PFSK-1 (cell line): Measurements from ENCODE around the gene SERPINH1.

ENCODE experiments used
- FOXP2 ChIP-seq: optimal IDR thresholded peaks from 2 replicates; pipeline ENCODE3; 2011; ENCODE audit warnings: borderline replicate concordance, control low read depth, inconsistent platforms; ENCODE audit not compliant: insufficient read depth; ENCODE audit errors: extremely low read length, extremely low read depth
- POLR2AphosphoS5 ChIP-seq: IDR thresholded peaks from 2 replicates; pipeline ENCODE4 v1.6.1; 2012; ENCODE audit warnings: low read depth, mild to moderate bottlenecking, control low read depth, low read length, moderate library complexity
- REST ChIP-seq, 2 experiments: IDR thresholded peaks; 2 replicates each; pipeline versions ENCODE4 v1.6.1 to v1.8.0; 2011 to 2012; ENCODE audit warnings: low read depth in 2 of 2, low read length in 2 of 2, control low read depth in 1 of 2, inconsistent platforms in 1 of 2, mild to moderate bottlenecking in 1 of 2, moderate library complexity in 1 of 2; ENCODE audit not compliant: insufficient read depth in 1 of 2
- SIN3A ChIP-seq: IDR thresholded peaks from 2 replicates; pipeline ENCODE4 v1.6.1; 2012; ENCODE audit warnings: mild to moderate bottlenecking, low read length, moderate library complexity, borderline replicate concordance; ENCODE audit not compliant: insufficient read depth
- TAF1 ChIP-seq: IDR thresholded peaks from 2 replicates; pipeline ENCODE4 v1.6.1; 2012; ENCODE audit warnings: low read length, control low read depth, borderline replicate concordance; ENCODE audit not compliant: insufficient read depth

SERPINH1 gene

GRCh38 chr11:75536786-75537641, 25.0 kb upstream of the SERPINH1 start:
- TF ChIP-seq TAF1 (no peak), POLR2AphosphoS5 (no peak), SIN3A (no peak), REST (IDR thresholded peaks at IDR 0.05; ENCODE audit: insufficient read depth in 1 of 2, low read depth in 2 of 2, low read length in 2 of 2) (no peak), FOXP2 (no peak)

- TF ChIP-seq FOXP2 (no peak), REST (IDR thresholded peaks at IDR 0.05; ENCODE audit: insufficient read depth in 1 of 2, low read depth in 2 of 2, low read length in 2 of 2) (no peak), POLR2AphosphoS5 (no peak), SIN3A (no peak), TAF1 (no peak)
Measured at GRCh38 chr11:75537740-75538139, 24.3 kb upstream of the SERPINH1 start.

DNA sequence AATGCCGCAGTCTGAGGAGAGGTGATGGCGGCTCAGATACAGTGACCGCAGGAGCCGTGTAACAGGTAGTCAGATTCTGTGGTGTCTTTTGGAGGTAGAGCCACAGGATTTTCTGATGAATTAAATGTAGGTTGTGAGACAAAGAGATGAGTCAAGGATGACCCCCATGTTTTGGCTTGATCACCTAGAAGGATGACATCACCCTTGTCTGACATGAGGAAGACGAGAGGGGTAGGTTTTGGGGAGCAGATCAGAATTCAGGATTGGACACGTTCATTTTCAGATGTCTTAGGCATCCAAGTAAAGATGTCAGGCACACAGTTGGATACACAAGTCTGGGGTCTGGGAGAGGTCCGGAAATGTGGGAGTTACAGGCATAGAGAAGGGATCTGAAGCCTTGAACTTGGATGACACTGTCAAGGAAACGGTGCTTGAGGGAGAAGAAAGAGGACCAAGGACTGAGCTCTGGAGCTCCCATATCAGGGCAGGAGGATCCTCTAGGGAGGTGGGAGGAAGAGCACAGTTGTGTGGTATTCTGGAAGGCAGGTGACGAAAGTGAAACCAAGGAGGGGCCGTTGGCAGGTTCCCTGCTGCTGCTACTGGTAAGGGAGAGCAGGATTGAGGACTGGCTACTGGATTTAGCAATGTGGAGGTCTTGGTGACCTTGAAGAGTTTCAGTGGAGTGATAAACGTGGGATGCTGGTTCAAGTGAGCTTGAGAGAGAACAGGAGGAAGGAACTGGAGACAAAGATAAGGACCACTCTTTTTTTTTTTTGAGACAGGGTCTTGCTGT, 23.7 kb upstream of the SERPINH1 start:
- TF ChIP-seq FOXP2 (no peak), REST (IDR thresholded peaks at IDR 0.05; ENCODE audit: insufficient read depth in 1 of 2, low read depth in 2 of 2, low read length in 2 of 2) (no peak), POLR2AphosphoS5 (no peak), SIN3A (no peak), TAF1 (no peak)

DNA sequence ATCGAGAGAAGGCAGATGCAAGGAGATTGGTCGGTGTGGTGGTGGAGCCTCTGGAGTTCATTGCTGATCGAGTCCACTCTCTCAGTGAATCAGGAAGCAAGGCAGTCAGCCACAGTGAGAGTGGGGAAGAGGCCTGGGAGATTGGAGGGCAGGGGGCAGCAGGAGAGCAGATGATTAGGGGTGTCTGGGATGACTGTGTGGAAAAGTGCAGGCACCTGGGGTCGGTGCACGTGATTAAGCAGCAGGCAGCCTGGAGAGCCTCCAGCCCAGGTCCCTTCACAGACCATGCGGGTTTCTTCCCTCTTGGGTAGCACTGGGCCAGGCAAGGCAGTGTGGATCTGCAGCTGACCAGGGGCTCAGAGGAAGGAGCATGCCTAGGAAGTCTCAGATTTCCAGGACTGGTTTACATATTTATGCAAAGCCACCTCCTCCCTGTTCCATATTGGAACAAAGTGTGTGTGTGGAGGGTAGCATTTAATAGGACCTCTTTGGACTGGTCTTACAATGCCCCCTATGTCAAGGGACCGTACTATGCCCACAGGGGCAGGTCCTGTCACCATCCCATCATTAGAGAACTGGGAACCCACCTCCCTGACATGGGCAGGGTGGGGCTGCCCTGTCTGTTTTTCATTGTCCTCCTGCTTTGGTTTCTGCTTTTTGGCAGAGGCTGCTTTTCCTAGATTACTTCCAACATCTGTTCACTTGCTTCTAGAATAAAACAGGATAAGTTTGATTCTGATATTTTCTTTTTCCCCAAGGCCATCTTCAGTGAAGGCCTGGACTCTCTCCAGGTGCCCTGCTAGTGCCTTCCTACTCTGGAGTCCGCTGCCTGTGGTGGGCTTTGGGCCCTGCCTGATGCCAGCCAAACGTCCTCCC, 22.4 kb upstream of the SERPINH1 start:
- no peak for TF ChIP-seq POLR2AphosphoS5
- no peak for TF ChIP-seq SIN3A
- no peak for TF ChIP-seq TAF1
- TF ChIP-seq FOXP2, result no peak
